Fibroblast of lung (primary cell): ENCODE data around the gene WFDC9.

Source experiments
- CTCF ChIP-seq, 2 donors: IDR thresholded peaks in 1 of 2; conservative IDR thresholded peaks in 1 of 2; 1 replicate in 1 of 2; 2 replicates in 1 of 2; pipeline ENCODE4 v1.5.1; 2011 to 2012; ENCODE audit warnings: low read length in 2 of 2, control low read depth in 1 of 2, inconsistent platforms in 1 of 2, low read depth in 1 of 2, mild to moderate bottlenecking in 1 of 2
- EZH2 ChIP-seq: IDR thresholded peaks from 2 replicates; pipeline ENCODE4 v1.5.1; 2012; ENCODE audit warnings: low read length, control low read depth, mild to moderate bottlenecking; ENCODE audit errors: missing control alignments

- no peak for TF ChIP-seq CTCF (conservative IDR thresholded peaks at IDR 0.05 in 1 of 2, IDR thresholded peaks at IDR 0.05 in 1 of 2; ENCODE audit: low read depth in 1 of 2, low read length in 2 of 2)
- no peak for TF ChIP-seq EZH2
Measured at GRCh38 chr20:45647441-45648050, 16.5 kb upstream of the WFDC9 start.
